ENCODE data around the gene SLC38A8. TPM values are rescaled to one million over a fixed set of nuclear protein-coding genes. Genes with fewer than 3 reads are reported as not detected.

Gene SLC38A8
- total RNA-seq, 4 donors from 2014 or later, result not detected

- H3K36me3 ChIP-seq, result no peaks in the 10 kb centered on the region
- WGBS, 2 donors (ENCODE audit: low coverage in 1 of 2), result 93 to 100% methylated on average over 2 to 8 of the region's 8 CpGs
Observed at GRCh38 chr16:83981799-83982198, 60.8 kb downstream of the SLC38A8 start.

GRCh38 chr16:83980794-83981193 lies 61.8 kb downstream of the SLC38A8 start:
- in situ Hi-C loops (cut with MboI; ENCODE audit: low pct_ligation_motif_present in 1 of 4, low pct_unique_long_range_greater_than_20kb in 1 of 4, low sequenced_read_pairs in 3 of 4) (no loop called here), intact Hi-C loops (cut with DNase I; ENCODE audit: low total_unique reads) (no loop called here)
- WGBS, 2 donors (ENCODE audit: low coverage in 1 of 2), result 81% methylated on average over 2 of the region's 2 CpGs; no CpG with 5 or more reads in 1 of the 2 donors
- H3K36me3 ChIP-seq, result no peaks in the 10 kb centered on the region
- no peaks in the 10 kb centered on the region for H3K4me1 ChIP-seq
- no peaks in the 10 kb centered on the region for H3K27me3 ChIP-seq
- no peak for DNase-seq
- H3K27ac ChIP-seq, result no peak overlapping the region
- no peaks in the 10 kb centered on the region for H3K9me3 ChIP-seq
- no peak for TF ChIP-seq EP300 (IDR thresholded peaks at IDR 0.05; ENCODE audit: low read depth)
- H3K4me3 ChIP-seq, result no peak overlapping the region

More at GRCh38 chr16:83981799-83982198, 60.8 kb downstream of the SLC38A8 start:
- TF ChIP-seq CTCF (IDR thresholded peaks at IDR 0.05) (no peak), EP300 (IDR thresholded peaks at IDR 0.05; ENCODE audit: low read depth) (no peak), POLR2A (IDR thresholded peaks at IDR 0.05) (no peak), POLR2AphosphoS5 (IDR thresholded peaks at IDR 0.05) (no peak)
- Histone ChIP-seq H3K4me3 (no peak overlapping the region), H3K4me1 (no peaks in the 10 kb centered on the region), H3K9me3 (no peaks in the 10 kb centered on the region), H3K27ac (no peak overlapping the region), H3K27me3 (no peaks in the 10 kb centered on the region)
- in situ Hi-C loops (cut with MboI; ENCODE audit: low pct_ligation_motif_present in 1 of 4, low pct_unique_long_range_greater_than_20kb in 1 of 4, low sequenced_read_pairs in 3 of 4) (no loop called here), intact Hi-C loops (cut with DNase I; ENCODE audit: low total_unique reads) (no loop called here)
- DNase-seq, result no peak

GRCh38 chr16:83979441-83979840 lies 63.2 kb downstream of the SLC38A8 start:
- no peak overlapping the region for H3K27ac ChIP-seq
- H3K9me3 ChIP-seq, result no peaks in the 10 kb centered on the region
- in situ Hi-C loops (cut with MboI; ENCODE audit: low pct_ligation_motif_present in 1 of 4, low pct_unique_long_range_greater_than_20kb in 1 of 4, low sequenced_read_pairs in 3 of 4), result no loop called here
- H3K4me3 ChIP-seq, result no peak overlapping the region
- TF ChIP-seq EP300 (IDR thresholded peaks at IDR 0.05; ENCODE audit: low read depth) (no peak), CTCF (IDR thresholded peaks at IDR 0.05) (no peak), POLR2A (IDR thresholded peaks at IDR 0.05) (no peak)
- H3K27me3 ChIP-seq, result no peaks in the 10 kb centered on the region
- 94 to 97% methylated on average over 6 to 7 of the region's 7 CpGs for WGBS, 2 donors (ENCODE audit: low coverage in 1 of 2)
- H3K36me3 ChIP-seq, result no peaks in the 10 kb centered on the region
- no peak for DNase-seq
- intact Hi-C loops (cut with DNase I; ENCODE audit: low total_unique reads), result no loop called here
- no peaks in the 10 kb centered on the region for H3K4me1 ChIP-seq

GRCh38 chr16:83978401-83978904 lies 64.1 kb downstream of the SLC38A8 start:
- WGBS, 2 donors (ENCODE audit: low coverage in 1 of 2), result 87% methylated on average over 5 of the region's 5 CpGs; no CpG with 5 or more reads in 1 of the 2 donors

More at GRCh38 chr16:83978401-83978904, 64.1 kb downstream of the SLC38A8 start:
- Histone ChIP-seq H3K27me3 (no peaks in the 10 kb centered on the region), H3K36me3 (no peaks in the 10 kb centered on the region), H3K9me3 (no peaks in the 10 kb centered on the region), H3K4me1 (no peaks in the 10 kb centered on the region), H3K4me3 (no peak overlapping the region), H3K27ac (no peak overlapping the region)
- in situ Hi-C loops (cut with MboI; ENCODE audit: low pct_ligation_motif_present in 1 of 4, low pct_unique_long_range_greater_than_20kb in 1 of 4, low sequenced_read_pairs in 3 of 4) (no loop called here), intact Hi-C loops (cut with DNase I; ENCODE audit: low total_unique reads) (no loop called here)
- TF ChIP-seq POLR2AphosphoS5 (IDR thresholded peaks at IDR 0.05) (no peak), POLR2A (IDR thresholded peaks at IDR 0.05) (no peak), EP300 (IDR thresholded peaks at IDR 0.05; ENCODE audit: low read depth) (no peak), CTCF (IDR thresholded peaks at IDR 0.05) (no peak)
- DNase-seq, result no peak
